NCI-H526 treated with DMSO at 0.1 percent for 48 hours (cell line): ENCODE data around the gene PDE6A.

ENCODE experiments used
- DNase-seq: peaks from one replicate; lab custom pipeline; 2025; lab: John Stamatoyannopoulos, UW

The PDE6A gene

DNA sequence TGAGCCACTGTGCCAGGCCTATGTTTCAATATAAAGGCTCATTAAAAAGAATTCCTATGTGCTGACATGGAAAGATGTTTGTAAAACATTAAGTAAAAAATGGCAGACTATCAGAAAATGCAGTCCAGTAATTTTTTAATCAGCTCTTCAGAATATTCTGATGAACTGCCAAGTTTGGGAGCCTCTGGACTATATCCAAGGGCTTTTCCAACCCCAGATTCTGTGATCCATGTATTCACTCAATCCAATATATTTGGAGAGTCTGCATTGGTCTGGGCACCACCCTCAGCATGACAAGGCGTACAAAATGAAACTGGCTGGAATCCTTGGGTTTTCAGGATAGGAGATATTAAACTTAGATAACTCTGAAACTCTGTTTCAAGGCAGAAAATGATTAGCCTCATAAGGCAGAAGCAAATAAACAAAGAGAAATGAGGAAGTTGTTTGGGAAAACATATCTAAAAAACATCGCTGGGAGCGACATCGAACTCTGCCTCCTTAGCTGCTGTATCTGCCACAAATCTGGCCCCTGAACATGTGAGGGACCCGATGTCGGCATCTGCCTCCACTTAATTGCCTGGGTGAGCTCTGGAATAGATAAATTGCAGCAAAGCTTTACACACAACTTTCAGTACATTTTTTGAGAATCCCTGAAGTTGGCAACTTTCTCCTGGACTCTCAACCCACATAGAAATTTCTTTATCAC, 14.4 kb downstream of the PDE6A start:
- no peak for DNase-seq

GRCh38 chr5:149924486-149924885, 20.1 kb downstream of the PDE6A start:
- DNase-seq = no peak

DNA sequence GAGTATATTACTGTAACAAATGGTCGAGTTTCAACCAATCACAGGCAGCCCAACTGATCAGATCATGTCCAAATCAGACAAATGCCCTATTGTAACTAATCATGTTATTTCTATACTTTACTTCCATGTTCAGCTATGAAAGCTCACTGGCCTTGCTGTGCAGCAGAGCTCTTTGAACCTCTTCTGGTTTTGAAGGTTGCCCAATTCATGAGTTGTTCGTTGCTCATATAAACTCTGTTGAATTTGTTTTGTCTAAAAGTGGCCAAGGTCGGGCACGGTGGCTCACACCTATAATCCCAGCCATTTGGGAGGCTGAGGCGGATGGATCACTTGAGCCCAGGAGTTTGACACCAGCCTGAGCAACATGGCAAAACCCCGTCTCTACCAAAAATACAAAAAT, 21.6 kb downstream of the PDE6A start:
- no peak for DNase-seq

- no peak for DNase-seq
These were observed 23.0 kb downstream of the PDE6A start for GRCh38 chr5:149921597-149921996.

DNA sequence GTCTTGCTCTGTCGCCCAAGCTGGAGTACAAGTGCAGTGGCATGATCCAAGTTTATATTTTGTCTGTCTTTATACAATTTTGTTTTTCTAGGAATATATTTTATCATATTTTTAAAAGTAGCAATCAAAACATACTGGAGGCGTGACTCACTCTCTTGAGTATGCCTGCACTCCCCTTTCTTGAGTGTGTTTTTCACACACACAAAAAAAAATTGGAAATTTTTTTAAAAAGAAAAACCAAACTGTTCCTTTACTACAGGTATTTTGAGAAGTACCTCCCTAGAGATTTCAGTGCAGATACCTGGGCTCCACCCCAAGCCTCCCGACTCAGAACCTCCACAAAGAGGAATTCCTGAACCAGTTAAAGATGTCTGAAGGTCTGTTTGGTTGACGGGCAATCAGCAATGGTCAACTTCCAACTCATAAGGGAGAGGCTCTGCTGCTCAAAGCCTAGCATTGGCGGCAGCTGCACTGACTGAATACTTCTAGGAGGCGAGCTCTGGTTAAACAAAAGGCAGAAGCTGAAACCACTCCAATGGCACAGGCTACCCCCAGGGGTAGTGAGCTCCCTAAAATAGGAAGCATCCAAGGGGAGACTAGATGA, 27.4 kb downstream of the PDE6A start:
- DNase-seq = no peak

DNA sequence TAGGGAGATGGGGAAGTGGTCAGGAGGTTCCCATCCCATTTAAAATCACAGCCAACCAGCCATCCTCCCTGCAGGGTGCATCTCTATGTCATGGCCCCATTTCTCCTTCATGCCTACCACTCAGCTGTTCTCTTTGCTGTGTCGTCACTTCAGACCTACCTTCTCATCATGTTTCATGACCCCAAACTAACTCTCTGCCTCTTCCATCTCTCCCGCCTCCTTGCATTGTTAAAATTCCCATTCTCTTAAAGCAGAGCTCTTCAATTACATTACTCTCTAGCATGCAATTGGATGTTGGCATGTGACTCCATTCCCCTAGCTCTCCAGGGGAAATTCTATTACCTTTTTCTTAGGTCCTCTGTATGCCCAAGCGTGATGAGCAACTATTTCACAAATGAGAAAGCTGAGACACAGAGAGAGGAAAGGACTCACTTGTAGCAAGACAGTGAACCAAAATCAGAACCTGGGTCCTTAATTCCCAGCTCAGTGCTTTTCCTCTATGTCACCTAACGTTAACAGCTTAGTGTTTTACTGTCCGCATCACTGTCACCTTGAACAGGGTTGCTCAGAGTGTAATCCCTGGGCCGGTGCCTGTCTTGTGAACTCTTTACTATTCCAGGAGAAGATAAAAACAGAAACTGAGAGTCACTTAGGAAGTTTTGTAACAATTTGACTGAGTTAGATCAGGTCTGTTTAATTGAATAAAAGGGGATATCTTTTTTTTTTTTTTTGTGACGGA, 28.1 kb downstream of the PDE6A start:
- DNase-seq = no peak

GRCh38 chr5:149915392-149916260, 29.0 kb downstream of the PDE6A start:
- no peak for DNase-seq

- no peak for DNase-seq
These were observed 30.9 kb downstream of the PDE6A start for GRCh38 chr5:149913436-149914419.

DNA sequence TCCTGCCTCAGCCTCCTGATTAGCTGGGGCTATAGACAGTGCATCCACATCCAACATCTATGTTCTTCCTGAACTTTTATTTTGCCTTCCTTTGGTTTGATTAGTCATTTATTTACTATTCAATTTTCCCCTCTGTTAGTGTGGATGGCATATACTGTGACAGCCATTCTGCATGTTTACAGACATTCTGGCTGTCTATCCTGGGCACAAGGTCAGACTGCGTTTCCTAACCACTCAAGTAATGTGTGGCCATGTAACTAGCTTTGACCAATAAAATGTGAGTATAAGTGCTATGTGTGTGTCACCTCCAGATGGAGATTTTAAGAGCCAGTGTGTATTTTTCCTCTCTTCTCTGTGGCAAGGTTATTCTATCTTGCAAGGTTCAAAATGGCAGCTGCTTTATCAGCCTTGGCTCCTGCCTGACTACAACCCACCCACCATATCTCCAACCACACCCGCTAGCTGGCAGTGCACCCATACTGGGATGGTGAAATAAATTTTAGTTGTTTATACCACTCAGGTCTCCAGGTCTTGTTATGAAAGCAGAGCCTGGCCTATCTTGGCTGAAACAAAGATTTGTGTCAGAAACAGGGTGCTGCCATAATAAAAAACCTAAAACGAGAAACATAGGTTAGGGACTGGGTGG, 32.2 kb downstream of the PDE6A start:
- DNase-seq = no peak

DNA sequence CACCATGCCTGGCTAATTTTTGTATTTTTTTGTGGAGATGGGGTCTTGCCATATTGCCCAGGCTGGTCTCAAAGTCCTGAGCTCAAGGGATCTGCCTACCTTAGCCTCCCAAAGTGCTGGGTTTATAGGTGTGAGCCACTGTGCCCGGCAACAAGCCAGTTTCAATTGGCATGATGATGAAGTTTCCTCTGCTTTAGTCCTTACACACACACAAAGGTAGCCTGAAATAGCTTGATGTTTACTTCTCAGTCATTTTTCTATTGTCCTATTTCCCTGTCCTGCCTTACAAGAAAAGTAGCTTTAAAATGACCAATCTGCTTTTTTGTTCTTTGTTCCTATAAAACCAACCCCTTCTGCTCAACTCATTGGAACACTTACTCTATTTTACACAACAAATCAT, 33.6 kb downstream of the PDE6A start:
- DNase-seq = no peak

DNA sequence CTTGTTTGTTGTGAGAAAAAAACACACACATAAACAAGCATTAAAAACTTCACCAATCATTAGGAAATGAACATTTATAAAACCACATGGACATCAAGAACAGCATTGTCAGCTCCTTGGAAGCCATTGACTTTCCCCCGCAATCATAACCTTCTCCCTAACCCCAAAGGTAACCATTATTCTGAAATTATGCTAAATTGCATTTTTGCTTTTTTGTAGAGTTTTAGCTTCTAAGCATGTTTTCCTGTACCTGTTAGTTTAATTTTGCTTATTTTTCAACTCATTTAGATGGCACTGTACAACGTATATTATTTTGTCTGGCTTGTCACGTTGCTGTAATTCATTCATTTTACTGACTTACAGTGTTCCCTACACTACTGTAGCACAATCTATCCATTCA, 36.8 kb downstream of the PDE6A start:
- no peak for DNase-seq

- no peak for DNase-seq
These were observed 39.6 kb downstream of the PDE6A start for GRCh38 chr5:149904977-149905376.

- no peak for DNase-seq
These were observed 40.2 kb downstream of the PDE6A start for GRCh38 chr5:149904293-149904886.

GRCh38 chr5:149903404-149903803, 41.2 kb downstream of the PDE6A start:
- no peak for DNase-seq

GRCh38 chr5:149902177-149902576, 42.4 kb downstream of the PDE6A start:
- DNase-seq = no peak

- no peak for DNase-seq
These were observed 43.1 kb downstream of the PDE6A start for GRCh38 chr5:149901511-149901910.

- no peak for DNase-seq
These were observed 44.2 kb downstream of the PDE6A start for GRCh38 chr5:149900390-149900789.

- no peak for DNase-seq
These were observed 45.8 kb downstream of the PDE6A start for GRCh38 chr5:149898811-149899210.

DNA sequence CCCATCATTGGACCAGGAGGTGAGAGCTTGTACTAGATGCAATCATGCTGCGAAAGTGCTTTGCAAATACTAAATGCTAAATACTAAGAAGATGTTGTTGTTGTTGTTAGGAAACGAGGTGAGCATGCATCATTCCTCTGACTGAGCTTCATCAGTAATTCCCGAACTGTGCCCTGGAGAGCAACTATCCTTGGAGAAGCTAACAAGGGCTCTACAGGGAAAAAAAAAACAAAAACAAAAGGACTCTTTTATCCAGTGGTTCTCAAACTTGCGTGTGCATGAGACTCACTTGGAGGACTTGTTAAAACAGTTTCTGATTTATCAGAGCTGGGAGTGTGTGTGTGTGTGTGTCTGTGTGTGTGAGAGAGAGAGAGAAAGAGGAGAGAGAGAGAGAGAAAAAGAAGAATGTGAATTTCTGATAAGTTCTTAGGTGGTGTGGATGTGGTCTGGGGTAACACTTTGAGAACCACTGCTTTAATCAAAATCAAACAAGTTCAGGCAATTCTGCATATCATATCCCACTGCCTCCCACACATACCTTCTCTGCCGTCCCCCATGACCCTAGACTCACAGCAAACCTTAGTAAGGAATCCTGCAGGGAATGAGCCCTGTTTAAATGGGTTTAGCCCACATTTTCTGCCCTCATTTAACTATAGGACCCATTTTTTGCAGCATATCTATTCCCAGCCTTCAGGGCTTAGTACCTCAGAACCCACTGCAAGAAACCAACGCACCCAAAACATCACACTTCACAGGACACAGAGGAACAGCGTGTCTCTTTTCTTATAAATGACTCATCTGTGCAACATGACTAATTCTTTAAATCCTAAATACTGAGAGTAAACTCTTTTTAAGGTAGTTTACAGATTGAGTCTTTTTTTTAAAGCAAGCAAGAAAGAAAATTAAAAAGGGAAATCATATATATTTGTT, 48.9 kb downstream of the PDE6A start:
- DNase-seq = no peak
